RPMI7951 (cell line): ENCODE measurements around the gene PABPC1L2B. TPM values are rescaled to one million over a fixed set of nuclear protein-coding genes. Genes with fewer than 3 reads are reported as not detected.
"Not testable (repeated sequence)": the region's sequence is repeated elsewhere in the genome, so short reads cannot be mapped to it uniquely, and the experiment has no call there.

Experiments
- DNase-seq: peaks from one replicate; pipeline ENCODE4 v3.0.0-alpha.2; 2012; ENCODE audit warnings: low read depth
- total RNA-seq: library from RNA; depleted of rRNA; stranded (reverse); fragments of >200 nt; shearing (Covaris generic); gene quantifications from 2 replicates; pipeline ENCODE4 v1.2.3, GENCODE V29; 2014; rRNA removed

Gene PABPC1L2B
- total RNA-seq: not detected in 2 replicates

GRCh38 chrX:73002733-73003132 lies at the start of gene PABPC1L2B:
TSS of gene PABPC1L2B (plus strand) at chrX:73002939. CDS start at chrX:73003643, 704 bp downstream.
- not testable (repeated sequence) for DNase-seq

- not testable (repeated sequence) for DNase-seq
These were observed 42.8 kb upstream of the PABPC1L2B start for GRCh38 chrX:72959971-72960370.

- not testable (repeated sequence) for DNase-seq
These were observed 30.9 kb upstream of the PABPC1L2B start for GRCh38 chrX:72971859-72972258.

- DNase-seq: not testable (repeated sequence)
These were observed 27.9 kb upstream of the PABPC1L2B start for GRCh38 chrX:72974885-72975284.

GRCh38 chrX:72980894-72981469 lies 21.8 kb upstream of the PABPC1L2B start:
- DNase-seq: not testable (repeated sequence)

- not testable (repeated sequence) for DNase-seq
These were observed 1.3 kb downstream of the PABPC1L2B start for GRCh38 chrX:73004032-73004431.

GRCh38 chrX:73021361-73022092 lies 18.8 kb downstream of the PABPC1L2B start:
- DNase-seq: no peak

- not testable (repeated sequence) for DNase-seq
These were observed 19.3 kb downstream of the PABPC1L2B start for GRCh38 chrX:73022093-73022445.

- no peak for DNase-seq
These were observed 26.1 kb downstream of the PABPC1L2B start for GRCh38 chrX:73028876-73029275.

Other genes with a start within 250 kb of the PABPC1L2B start
- gene DMRTC1B, start 226.0 kb upstream of the PABPC1L2B start, total RNA-seq: not detected in 2 replicates
- gene FAM236B, start 220.3 kb upstream of the PABPC1L2B start, total RNA-seq: not detected in 2 replicates
- not detected in 2 replicates for gene FAM236D, start 194.7 kb upstream of the PABPC1L2B start, total RNA-seq
- not detected in 2 replicates for gene FAM236C, start 90.3 kb upstream of the PABPC1L2B start, total RNA-seq
- not detected in 2 replicates for gene FAM236A, start 64.7 kb upstream of the PABPC1L2B start, total RNA-seq
- gene DMRTC1, start 59.1 kb upstream of the PABPC1L2B start, total RNA-seq: not detected in 2 replicates
- not detected in 2 replicates for gene PABPC1L2A, start 76.6 kb downstream of the PABPC1L2B start, total RNA-seq
- gene NAP1L2, start 211.9 kb downstream of the PABPC1L2B start, total RNA-seq: 0.36 and 0.39 TPM in 2 replicates